ENCODE results near the gene NDUFV1. TPM values are rescaled to one million over a fixed set of nuclear protein-coding genes. Genes with fewer than 3 reads are reported as not detected.

The NDUFV1 gene
- polyA plus RNA-seq, 3 donors = 71.6 to 174 (median 72.1) TPM

- intact Hi-C loops (cut with micrococcal nuclease) = no loop called here
- no peak overlapping the region for H3K27ac ChIP-seq (ENCODE audit: low read depth in 1 of 2, low read length in 2 of 2)
- peaks cover 0 to 11% of the 10 kb centered on the region in 2 donors for H3K27me3 ChIP-seq (ENCODE audit: control insufficient read depth in 2 of 2, insufficient read depth in 2 of 2, low read length in 2 of 2)
- H3K9ac ChIP-seq (ENCODE audit: insufficient read depth, low read length, poor library complexity, severe bottlenecking) = no peak overlapping the region
- Mint-ChIP-seq H3K27me3 (ENCODE audit: low read depth in 3 of 3) (peaks cover 12 to 24% (median 17%) of the 10 kb centered on the region in 3 donors), H3K36me3 (no peaks in the 10 kb centered on the region), H3K4me3 (no peak overlapping the region), H3K9me3 (peaks cover 6 to 30% (median 18%) of the 10 kb centered on the region in 7 donors), H3K4me1 (peaks cover 34% of the 10 kb centered on the region), H3K27ac (no peak overlapping the region)
- no peak overlapping the region for H3K4me2 ChIP-seq (replicated peaks; ENCODE audit: extremely low read depth, low read length, poor library complexity, severe bottlenecking)
- WGBS (ENCODE audit: insufficient coverage) = no CpG with 5 or more reads among the region's 13 CpGs
- no peaks in the 10 kb centered on the region for H3K79me2 ChIP-seq (ENCODE audit: insufficient read depth, low read length)
- H4K20me1 ChIP-seq (ENCODE audit: insufficient read depth, low read length) = no peaks in the 10 kb centered on the region
- no peak overlapping the region for H2AFZ ChIP-seq (ENCODE audit: insufficient read depth, low read depth, low read length, poor library complexity, severe bottlenecking)
- no peak for DNase-seq
- no peaks in the 10 kb centered on the region for H3K36me3 ChIP-seq (replicated peaks in 1 of 2; ENCODE audit: control insufficient read depth in 1 of 2, insufficient read depth in 2 of 2, low read length in 2 of 2)
- peaks cover 15 to 17% of the 10 kb centered on the region in 2 donors for H3K9me3 ChIP-seq (replicated peaks in 1 of 2; ENCODE audit: control insufficient read depth in 1 of 2, insufficient read depth in 1 of 2, low read length in 2 of 2)
- TF ChIP-seq CTCF (IDR thresholded peaks at IDR 0.05) = no peak
- H3K4me1 ChIP-seq (ENCODE audit: control insufficient read depth in 1 of 2, insufficient read depth in 2 of 2, low read length in 2 of 2) = peaks cover 34 to 40% of the 10 kb centered on the region in 2 donors
- no peak overlapping the region for H3K4me3 ChIP-seq (replicated peaks in 1 of 3; ENCODE audit: low read depth in 2 of 3, low read length in 3 of 3)
Observed at GRCh38 chr11:67651976-67652781, 45.4 kb downstream of the NDUFV1 start.

GRCh38 chr11:67652965-67653845, 46.5 kb downstream of the NDUFV1 start:
- Histone ChIP-seq H3K9me3 (replicated peaks in 1 of 2; ENCODE audit: control insufficient read depth in 1 of 2, insufficient read depth in 1 of 2, low read length in 2 of 2) (peaks cover 16 to 18% of the 10 kb centered on the region in 2 donors), H3K79me2 (ENCODE audit: insufficient read depth, low read length) (no peaks in the 10 kb centered on the region), H3K4me1 (ENCODE audit: control insufficient read depth in 1 of 2, insufficient read depth in 2 of 2, low read length in 2 of 2) (peaks cover 25 to 30% of the 10 kb centered on the region in 2 donors), H3K27me3 (ENCODE audit: control insufficient read depth in 2 of 2, insufficient read depth in 2 of 2, low read length in 2 of 2) (peaks cover 0 to under 1% of the 10 kb centered on the region in 2 donors), H2AFZ (ENCODE audit: insufficient read depth, low read depth, low read length, poor library complexity, severe bottlenecking) (no peak overlapping the region), H4K20me1 (ENCODE audit: insufficient read depth, low read length) (no peaks in the 10 kb centered on the region), H3K4me3 (replicated peaks in 1 of 3; ENCODE audit: low read depth in 2 of 3, low read length in 3 of 3) (no peak overlapping the region), H3K4me2 (replicated peaks; ENCODE audit: extremely low read depth, low read length, poor library complexity, severe bottlenecking) (no peak overlapping the region), H3K9ac (ENCODE audit: insufficient read depth, low read length, poor library complexity, severe bottlenecking) (no peak overlapping the region), H3K36me3 (replicated peaks in 1 of 2; ENCODE audit: control insufficient read depth in 1 of 2, insufficient read depth in 2 of 2, low read length in 2 of 2) (no peaks in the 10 kb centered on the region), H3K27ac (ENCODE audit: low read depth in 1 of 2, low read length in 2 of 2) (no peak overlapping the region)
- no peak overlapping the region for H3K27ac Mint-ChIP-seq
- H3K9me3 Mint-ChIP-seq = peaks cover 6 to 38% (median 20%) of the 10 kb centered on the region in 7 donors
- H3K27me3 Mint-ChIP-seq (ENCODE audit: low read depth in 3 of 3) = peaks cover 6 to 14% (median 8%) of the 10 kb centered on the region in 3 donors
- peaks cover 27% of the 10 kb centered on the region for H3K4me1 Mint-ChIP-seq
- intact Hi-C loops (cut with micrococcal nuclease) = no loop called here
- DNase-seq = no peak
- TF ChIP-seq CTCF (IDR thresholded peaks at IDR 0.05) = no peak
- H3K4me3 Mint-ChIP-seq = no peak overlapping the region
- no CpG with 5 or more reads among the region's 15 CpGs for WGBS (ENCODE audit: insufficient coverage)
- no peaks in the 10 kb centered on the region for H3K36me3 Mint-ChIP-seq
